Astrocyte (in vitro differentiated cells and primary cell): ENCODE results near the gene SAV1.

Experiments used
- CTCF ChIP-seq: IDR thresholded peaks from 2 replicates; pipeline ENCODE4 v1.5.1; 2011; ENCODE audit warnings: low read depth, mild to moderate bottlenecking, inconsistent platforms, low read length, moderate library complexity; ENCODE audit not compliant: insufficient read depth
- EZH2 ChIP-seq: IDR thresholded peaks from 2 replicates; pipeline ENCODE4 v1.6.1; 2012; ENCODE audit warnings: mild to moderate bottlenecking, low read length, inconsistent platforms; ENCODE audit not compliant: insufficient read depth

- TF ChIP-seq EZH2 (no peak), CTCF (no peak)
Measured at GRCh38 chr14:50620341-50620740, 47.8 kb downstream of the SAV1 start.
